Stimulated activated effector memory CD8-positive, alpha-beta T cell treated with anti-CD3 and anti-CD28 coated beads, Interleukin-12 subunit alpha, Interleukin-12 subunit beta, amount 100 ng/mL, for 72 hours (primary cell): ENCODE results near the gene PPM1F.

Source experiments
- ATAC-seq: fragments of 150-1000 bp; cut with Tn5 transposase; 2 replicates; pipeline ENCODE4 v1.10.0; 2021
- DNase-seq, 2 donors: peaks; one replicate each; pipeline ENCODE4 v3.0.0; 2021 to 2022; ENCODE audit warnings: low spot score in 2 of 2
- H3K27ac Mint-ChIP-seq: one replicate; pipeline ENCODE4 v1.8.0; 2022; ENCODE audit warnings: mild to moderate bottlenecking, mixed read lengths
- H3K36me3 Mint-ChIP-seq: one replicate; pipeline ENCODE4 v1.8.0; 2022; ENCODE audit warnings: mild to moderate bottlenecking, mixed read lengths
- H3K4me1 Mint-ChIP-seq: one replicate; pipeline ENCODE4 v1.8.0; 2022; ENCODE audit warnings: mixed read lengths
- H3K4me3 Mint-ChIP-seq: one replicate; pipeline ENCODE4 v1.8.0; 2022; ENCODE audit warnings: mild to moderate bottlenecking, mixed read lengths
- H3K9me3 Mint-ChIP-seq: one replicate; pipeline ENCODE4 v1.8.0; 2022; ENCODE audit warnings: mixed read lengths

Gene PPM1F

DNA sequence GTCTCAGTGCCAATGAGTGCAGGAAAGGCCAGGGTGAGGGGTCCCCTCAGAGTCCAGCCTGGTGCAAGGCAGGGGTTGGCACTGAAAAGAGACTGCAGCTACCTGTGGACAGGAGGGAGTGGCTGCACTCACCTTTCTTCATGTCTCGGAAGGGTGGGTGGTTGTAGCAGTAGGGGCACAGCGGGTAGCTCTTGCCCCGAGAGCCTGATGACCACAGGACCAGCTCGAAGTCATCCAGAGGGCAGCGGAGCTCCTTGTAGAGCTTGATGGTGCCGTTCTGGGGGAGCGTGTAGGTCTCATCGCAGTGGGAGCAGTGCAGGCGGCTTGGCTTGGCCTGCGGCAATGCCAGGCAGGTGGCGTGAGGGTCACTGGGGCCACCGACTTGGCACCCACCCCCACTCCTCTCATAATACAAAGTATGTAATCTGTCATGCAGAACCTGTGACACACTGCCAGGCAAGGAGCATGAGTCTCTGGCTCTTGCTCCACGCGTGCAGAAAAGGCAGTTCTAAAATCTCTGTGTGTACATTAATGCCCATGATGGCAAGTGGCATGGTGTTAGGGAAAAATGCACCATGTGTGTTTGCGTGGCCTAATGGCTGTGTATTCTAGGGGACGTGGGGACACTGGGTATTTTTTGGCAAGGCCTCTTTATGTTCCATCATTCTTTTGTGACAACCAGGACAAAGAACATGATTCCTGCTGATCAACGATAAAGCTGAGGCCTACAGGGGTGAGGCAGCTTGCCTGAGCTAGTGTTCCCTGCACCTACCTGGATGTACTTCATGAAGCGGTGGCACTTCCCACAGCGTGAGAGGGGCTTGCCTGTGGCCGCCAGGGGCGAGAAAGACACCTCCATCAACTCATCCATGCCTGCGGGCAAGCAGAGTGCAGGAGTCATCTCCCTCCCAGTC is 6.0 kb upstream of the PPM1F start:
- Mint-ChIP-seq H3K4me1 (no peaks in the 10 kb centered on the region), H3K4me3 (no peak overlapping the region), H3K36me3 (peaks cover 25% of the 10 kb centered on the region), H3K27ac (no peak overlapping the region), H3K9me3 (no peaks in the 10 kb centered on the region)
- DNase-seq: no peak
- no peak for ATAC-seq

DNA sequence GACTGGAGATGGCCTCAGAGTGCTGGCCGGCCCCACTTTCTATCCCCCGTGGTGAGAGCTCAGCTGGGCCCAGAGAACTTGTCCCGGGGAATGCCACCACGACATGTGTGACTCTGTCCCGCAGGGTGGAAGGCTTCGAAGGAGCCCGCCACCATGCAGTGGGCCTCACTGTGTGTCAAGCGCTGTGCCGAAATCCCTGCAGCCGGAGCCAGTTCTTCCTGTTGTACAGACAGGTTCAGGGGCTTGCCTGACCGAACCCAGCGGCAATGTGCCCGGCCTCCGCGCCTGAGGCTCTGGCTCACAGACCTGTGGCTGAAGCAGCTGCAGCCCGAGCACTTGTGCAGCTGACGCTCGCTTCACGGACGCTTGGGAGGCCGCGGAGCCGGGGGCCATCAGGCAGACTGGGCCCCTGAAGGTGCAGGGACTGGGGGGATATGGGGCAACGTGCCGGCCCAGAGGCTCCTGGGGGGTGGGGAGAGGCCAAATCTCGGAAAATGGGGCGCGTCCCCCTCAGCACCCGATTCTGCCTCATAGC is 650 bp downstream of the PPM1F start:
- Mint-ChIP-seq H3K27ac (peak overlapping the region; percentile 61), H3K4me3 (peak overlapping the region; percentile 73), H3K36me3 (peaks cover 6% of the 10 kb centered on the region), H3K4me1 (peaks cover 36% of the 10 kb centered on the region), H3K9me3 (no peaks in the 10 kb centered on the region)
- ATAC-seq: peak; percentile 18
- peak in 1 of 2 donors; percentile 58 for DNase-seq

DNA sequence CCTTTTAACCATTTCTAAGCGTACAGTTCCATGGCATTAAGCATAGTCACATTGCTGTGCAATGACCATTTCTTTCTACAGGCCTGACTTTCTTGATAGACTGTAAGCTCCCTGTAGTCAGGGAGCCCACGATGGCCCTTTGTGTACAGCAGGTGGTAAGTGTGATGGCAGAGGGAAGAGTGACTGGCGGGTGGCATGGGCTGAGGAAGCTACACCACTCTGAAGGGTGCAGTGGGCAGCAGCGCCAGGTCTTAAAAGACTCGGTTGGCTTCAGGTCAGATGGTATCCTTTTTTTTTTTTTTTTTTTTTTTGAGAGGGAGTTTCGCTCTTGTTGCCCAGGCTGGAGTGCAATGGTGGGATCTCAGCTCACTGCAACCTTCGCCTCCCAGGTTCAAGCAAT is 1.6 kb downstream of the PPM1F start:
- Mint-ChIP-seq H3K36me3 (peaks cover 7% of the 10 kb centered on the region), H3K4me3 (peak overlapping the region; percentile 73), H3K9me3 (no peaks in the 10 kb centered on the region), H3K4me1 (peaks cover 41% of the 10 kb centered on the region), H3K27ac (no peak overlapping the region)
- no peak for ATAC-seq
- no peak for DNase-seq

DNA sequence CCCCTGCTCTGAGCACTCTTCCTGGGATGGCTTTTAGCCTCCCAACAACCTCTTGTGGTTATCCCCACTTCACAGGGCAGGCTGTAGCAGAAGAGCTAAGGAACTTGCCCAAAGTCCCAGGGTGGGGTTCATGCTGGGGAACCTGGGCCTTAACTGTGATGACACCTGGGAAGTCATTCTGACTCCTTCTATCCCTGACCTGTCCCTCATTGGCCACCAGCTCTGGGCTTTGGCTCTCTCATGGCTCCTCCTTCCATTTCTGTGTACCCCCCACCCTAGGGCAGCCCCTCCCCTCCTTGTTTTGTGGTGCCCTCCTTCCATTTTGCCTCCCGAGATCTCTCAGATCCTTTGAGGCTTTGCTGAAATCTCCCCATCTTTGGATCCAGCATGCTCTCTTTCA is 2.7 kb downstream of the PPM1F start:
- ATAC-seq (no peak), DNase-seq (no peak)
- Mint-ChIP-seq H3K4me1 (peaks cover 44% of the 10 kb centered on the region), H3K9me3 (no peaks in the 10 kb centered on the region), H3K36me3 (peaks cover 12% of the 10 kb centered on the region), H3K27ac (no peak overlapping the region), H3K4me3 (no peak overlapping the region)

DNA sequence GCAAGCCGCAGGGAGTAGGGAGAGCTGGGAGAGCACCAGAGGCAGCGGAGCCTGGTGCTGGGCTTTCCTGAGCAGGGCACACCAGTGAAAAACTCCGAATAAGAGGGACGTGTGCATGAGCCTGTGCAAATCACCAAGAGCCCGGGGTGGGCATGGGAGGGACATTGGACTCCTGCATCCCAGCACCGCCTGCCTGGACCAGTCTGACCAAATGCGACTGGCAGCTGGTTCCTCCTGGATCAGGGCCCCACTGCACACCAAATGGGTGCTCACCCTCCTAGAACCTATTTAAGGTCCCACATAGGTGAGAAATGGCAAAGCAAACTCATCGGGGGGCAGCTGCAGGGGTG is 3.1 kb downstream of the PPM1F start:
- Mint-ChIP-seq H3K9me3 (no peaks in the 10 kb centered on the region), H3K4me3 (no peak overlapping the region), H3K27ac (no peak overlapping the region), H3K4me1 (peaks cover 44% of the 10 kb centered on the region), H3K36me3 (peaks cover 12% of the 10 kb centered on the region)
- no peak for ATAC-seq
- DNase-seq: no peak

DNA sequence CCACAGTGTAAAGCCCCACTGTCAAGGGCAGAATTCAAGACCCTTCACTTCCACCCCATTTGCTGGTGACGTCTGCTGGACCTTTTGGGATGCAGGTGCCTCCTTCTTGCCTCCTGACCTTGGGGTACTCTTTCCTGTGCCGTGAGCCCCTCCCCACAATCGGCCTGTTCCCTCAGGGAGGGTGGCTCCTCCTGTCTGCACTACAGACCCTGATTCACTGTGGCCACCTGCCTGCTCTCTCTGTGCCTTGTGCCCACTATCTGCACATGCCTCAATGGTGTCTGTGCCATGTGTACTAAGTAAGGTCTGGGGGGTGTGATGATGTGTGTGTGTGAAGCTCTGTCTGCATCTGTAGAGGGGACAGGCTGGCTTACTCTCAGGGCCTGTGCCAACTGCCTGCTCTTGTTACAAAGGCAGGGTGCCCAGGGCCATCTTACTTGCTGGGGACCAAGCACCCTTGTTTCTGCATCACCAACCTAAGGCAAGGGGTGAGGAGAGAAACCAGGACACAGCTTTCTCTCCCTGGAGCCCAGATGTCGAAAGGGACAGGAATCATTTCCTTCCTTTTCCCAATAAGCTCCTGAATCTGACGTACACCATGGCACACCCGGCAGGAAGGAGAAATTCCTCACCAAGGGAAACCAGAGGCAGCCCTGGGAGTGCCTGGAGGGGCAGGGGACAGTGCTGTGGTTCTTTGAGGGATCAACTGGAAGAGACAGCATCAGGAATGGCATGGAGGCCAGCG is 3.7 kb downstream of the PPM1F start:
- no peak overlapping the region for H3K4me3 Mint-ChIP-seq
- peaks cover 12% of the 10 kb centered on the region for H3K36me3 Mint-ChIP-seq
- no peaks in the 10 kb centered on the region for H3K9me3 Mint-ChIP-seq
- ATAC-seq: no peak
- peaks cover 44% of the 10 kb centered on the region for H3K4me1 Mint-ChIP-seq
- no peak overlapping the region for H3K27ac Mint-ChIP-seq
- DNase-seq: no peak

DNA sequence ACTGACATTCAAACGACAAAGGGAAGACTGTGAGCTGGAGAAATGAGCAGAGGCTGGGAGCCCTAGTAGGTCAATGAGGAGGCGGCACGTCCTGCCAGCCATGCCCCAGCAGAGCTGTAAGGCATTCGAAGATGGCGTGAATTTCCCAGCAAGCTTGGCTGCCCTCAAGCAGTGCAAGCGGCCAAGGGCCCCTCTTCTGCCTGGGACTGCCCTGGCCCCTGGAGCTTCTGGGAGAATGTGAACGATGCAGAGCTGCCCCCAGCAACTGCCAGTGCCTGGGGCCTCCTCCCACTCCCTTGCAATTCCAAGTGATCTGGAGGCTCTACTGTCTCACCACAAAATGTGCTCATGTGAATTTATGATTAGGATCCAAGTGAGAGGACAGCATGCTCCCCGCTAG is 4.3 kb downstream of the PPM1F start:
- DNase-seq (no peak), ATAC-seq (no peak)
- H3K36me3 Mint-ChIP-seq: peaks cover 12% of the 10 kb centered on the region
- no peak overlapping the region for H3K4me3 Mint-ChIP-seq
- no peaks in the 10 kb centered on the region for H3K9me3 Mint-ChIP-seq
- peaks cover 43% of the 10 kb centered on the region for H3K4me1 Mint-ChIP-seq
- H3K27ac Mint-ChIP-seq: no peak overlapping the region

DNA sequence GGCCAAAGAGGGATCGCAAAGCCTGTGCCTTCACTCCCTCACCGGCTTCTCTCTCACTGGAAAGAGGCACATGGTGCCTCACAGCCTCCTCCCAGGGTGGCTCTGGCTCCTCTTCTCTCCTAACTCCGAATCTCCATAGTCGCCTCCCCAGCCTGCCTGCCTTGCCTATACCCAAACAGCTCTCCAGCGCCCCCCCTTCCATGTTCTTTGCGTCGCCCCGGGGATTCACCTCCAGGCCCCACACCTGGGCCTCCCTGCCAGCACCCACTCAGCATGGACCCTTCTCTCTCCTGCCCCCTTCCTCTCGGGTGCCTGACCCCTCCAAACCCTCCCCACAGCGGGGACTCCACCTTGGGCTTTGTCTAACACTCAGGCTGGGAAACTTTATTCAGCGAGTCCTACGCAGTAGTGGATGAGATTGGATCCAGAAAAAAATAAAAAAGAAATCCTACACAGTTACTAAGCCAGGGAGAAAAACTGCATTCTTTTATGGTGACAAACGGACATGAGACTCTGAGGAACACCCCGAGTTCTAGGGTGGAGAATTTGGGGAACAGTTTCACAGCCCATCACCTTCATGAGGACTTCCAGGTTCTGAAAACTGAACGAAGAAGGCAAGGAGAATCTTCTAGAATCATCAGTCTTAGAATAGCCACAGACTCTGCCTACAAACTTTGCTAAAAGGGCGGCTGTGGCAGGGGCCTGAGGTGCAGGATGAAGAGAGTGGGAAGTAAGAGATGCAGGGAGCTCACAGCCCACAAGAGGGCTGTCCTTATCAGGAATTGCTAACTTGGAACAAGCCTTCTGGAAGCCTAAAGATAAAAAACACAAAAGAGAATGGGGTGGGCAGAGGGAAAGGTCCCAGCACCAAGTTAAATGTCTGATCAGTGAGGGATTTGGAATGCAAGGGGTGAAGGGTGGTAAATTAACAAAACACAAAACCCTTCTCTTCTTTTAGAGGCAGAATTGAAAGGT is 5.3 kb downstream of the PPM1F start:
- Mint-ChIP-seq H3K27ac (peak overlapping the region; percentile 76), H3K4me3 (no peak overlapping the region), H3K36me3 (peaks cover 5% of the 10 kb centered on the region), H3K9me3 (no peaks in the 10 kb centered on the region), H3K4me1 (peaks cover 46% of the 10 kb centered on the region)
- ATAC-seq (no peak), DNase-seq (no peak)

DNA sequence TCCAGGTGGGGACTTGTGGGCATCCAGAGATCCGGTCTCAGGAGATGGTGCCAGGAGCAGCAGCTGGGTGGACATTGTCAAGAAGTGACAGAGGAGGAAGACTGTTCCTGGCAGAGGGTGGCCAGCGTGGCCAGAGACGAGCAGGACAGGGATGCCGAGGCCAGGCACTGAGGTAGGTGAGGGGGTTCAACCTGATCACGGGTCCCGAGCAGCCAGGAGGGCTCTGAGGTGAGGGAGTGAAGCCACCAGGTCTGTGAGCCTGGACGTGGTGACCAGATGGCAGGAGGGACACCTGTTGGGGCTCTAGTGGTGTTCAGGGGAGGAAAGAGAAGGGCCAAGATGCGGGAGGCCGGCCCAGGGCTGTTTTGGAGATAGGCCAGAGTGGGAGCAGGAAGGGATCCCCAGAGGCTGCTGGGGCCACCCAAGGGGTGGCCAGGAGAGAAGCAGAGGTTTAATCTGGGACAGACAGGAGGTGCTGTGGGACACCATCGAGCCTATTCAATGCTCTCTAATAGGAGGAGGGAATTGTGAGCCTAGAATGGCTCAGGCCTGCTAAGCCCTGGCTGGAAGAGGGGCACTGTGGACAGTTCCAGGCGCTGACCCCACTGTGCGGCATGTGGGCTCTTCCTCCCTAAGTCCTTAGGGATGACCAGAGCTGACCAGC is 6.3 kb downstream of the PPM1F start:
- Mint-ChIP-seq H3K9me3 (no peaks in the 10 kb centered on the region), H3K27ac (peak overlapping the region; percentile 76), H3K4me3 (no peak overlapping the region), H3K36me3 (peaks cover 5% of the 10 kb centered on the region), H3K4me1 (peaks cover 43% of the 10 kb centered on the region)
- ATAC-seq: no peak
- DNase-seq: no peak

DNA sequence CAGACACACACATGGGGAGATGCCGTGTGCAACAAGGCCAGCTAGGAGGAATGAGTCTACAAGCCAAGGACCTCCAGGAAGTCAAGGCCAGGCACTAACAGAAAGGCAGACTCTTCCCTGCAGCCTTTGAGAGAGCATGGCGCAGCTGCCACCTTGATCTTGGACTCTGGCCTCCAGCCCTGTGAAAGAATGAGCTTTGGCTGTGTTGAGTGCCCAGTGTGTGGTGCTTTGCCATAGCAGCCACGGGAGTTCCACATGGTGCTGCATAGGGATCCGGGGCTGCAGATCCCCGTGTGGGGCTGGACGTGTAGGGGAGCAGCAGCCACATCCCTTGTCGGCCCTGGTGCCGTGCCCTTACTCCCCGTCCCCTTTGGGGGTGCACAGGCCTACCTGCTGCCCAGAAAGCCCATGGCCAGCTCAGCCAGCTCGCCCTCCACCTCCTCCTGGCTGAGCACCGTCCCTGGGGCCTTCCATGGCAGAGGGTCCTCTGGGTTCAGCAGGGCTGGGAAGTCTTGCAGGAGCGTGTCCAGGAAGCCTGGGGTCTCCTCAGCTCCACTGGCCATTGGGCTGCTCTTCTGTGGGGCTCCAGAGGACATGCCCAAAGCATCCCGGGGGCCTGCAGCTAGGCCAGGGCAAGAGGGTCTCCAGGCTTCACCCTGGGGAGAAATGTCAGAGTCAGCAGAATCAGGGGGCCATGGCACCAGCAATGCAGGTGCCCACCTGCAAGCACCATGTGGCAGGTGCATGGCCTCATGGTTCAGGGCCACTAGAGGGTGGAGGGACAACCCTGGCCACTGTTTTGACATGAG is 7.0 kb downstream of the PPM1F start:
- Mint-ChIP-seq H3K4me1 (peaks cover 42% of the 10 kb centered on the region), H3K9me3 (no peaks in the 10 kb centered on the region), H3K27ac (peak overlapping the region; percentile 50), H3K36me3 (peaks cover 5% of the 10 kb centered on the region), H3K4me3 (no peak overlapping the region)
- no peak for ATAC-seq
- DNase-seq: no peak

DNA sequence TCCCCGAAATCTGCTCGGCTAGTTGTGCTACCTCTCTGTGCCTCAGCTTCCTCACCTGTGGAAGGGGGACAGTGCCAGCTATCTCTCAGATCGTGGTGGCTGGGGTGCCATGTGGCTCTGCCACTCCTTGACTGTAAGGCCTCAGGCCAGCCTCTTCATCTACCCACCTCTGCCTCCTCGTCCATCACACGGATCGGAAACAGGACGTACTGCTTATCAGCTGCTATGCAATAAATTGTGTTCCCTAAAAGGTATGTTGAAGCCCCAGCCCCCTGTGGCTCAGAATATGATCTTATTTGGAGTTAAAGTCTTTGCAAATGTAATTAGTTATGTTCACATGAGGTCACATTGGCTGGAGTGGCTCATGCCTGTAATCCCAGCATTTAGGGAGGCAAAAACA is 7.8 kb downstream of the PPM1F start:
- ATAC-seq (no peak), DNase-seq (no peak)
- peak overlapping the region; percentile 50 for H3K27ac Mint-ChIP-seq
- peaks cover 42% of the 10 kb centered on the region for H3K4me1 Mint-ChIP-seq
- no peaks in the 10 kb centered on the region for H3K9me3 Mint-ChIP-seq
- H3K36me3 Mint-ChIP-seq: peaks cover 5% of the 10 kb centered on the region
- H3K4me3 Mint-ChIP-seq: no peak overlapping the region

DNA sequence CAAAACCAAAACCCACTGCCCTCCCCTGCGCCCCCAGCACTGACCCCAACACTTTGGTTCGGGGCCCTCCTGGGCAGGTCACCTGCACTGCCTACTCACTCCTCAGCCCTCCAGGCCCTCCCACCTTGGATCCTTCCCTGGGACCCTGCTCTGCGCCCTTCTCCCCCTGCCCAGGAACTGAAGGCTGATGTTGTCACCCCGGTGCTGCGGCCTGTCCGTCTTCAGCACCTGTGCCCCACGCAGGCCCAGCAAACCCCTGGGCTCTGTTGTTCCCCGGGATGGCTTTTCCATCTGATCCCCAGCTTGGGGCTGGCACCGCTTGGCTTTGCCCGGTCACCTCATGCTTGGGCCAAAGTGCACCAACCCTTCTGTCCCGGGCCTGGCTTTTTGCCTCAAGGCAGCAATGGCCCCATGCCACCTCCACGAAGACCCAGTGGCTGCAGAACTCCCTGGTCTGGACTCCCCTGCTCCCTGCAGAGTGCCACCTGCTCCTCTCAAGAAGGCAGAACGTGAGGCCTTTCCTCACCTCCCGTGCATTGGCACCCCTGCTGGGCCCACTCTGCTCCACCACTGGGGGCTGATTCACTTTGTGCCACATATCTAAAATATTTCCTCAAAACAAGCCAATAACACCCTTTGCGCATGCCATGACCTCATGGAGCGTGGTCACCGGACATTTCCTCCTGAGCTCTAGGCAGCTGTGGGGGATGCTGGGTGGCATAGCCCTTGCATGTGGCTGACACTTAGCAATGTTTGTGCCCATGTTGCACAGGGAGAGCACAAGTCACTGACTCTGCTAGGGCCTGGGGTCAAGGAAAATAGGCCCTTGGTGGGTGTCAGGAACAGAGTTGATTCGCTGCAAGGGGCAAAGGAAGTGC is 8.8 kb downstream of the PPM1F start:
- Mint-ChIP-seq H3K4me1 (peaks cover 45% of the 10 kb centered on the region), H3K4me3 (no peak overlapping the region), H3K36me3 (peaks cover 5% of the 10 kb centered on the region), H3K9me3 (no peaks in the 10 kb centered on the region), H3K27ac (no peak overlapping the region)
- DNase-seq (no peak), ATAC-seq (no peak)
